ENCODE results near the gene HMGXB4.
A peak's percentile ranks its signal among the peaks of the same experiment; 100 is the strongest.
"Not testable (repeated sequence)": the region's sequence is repeated elsewhere in the genome, so short reads cannot be mapped to it uniquely, and the experiment has no call there.

The HMGXB4 gene

GRCh38 chr22:35257321-35258190, at the start of gene HMGXB4:
Gene HMGXB4 (plus strand): TSS chr22:35257493. CDS start chr22:35262391, 4,898 bp downstream.
- DNase-seq, result peak; percentile 92

- no peak for DNase-seq
Measured at GRCh38 chr22:35208003-35208402, 49.3 kb upstream of the HMGXB4 start.

- no peak for DNase-seq
Measured at GRCh38 chr22:35209203-35209602, 48.1 kb upstream of the HMGXB4 start.

DNA sequence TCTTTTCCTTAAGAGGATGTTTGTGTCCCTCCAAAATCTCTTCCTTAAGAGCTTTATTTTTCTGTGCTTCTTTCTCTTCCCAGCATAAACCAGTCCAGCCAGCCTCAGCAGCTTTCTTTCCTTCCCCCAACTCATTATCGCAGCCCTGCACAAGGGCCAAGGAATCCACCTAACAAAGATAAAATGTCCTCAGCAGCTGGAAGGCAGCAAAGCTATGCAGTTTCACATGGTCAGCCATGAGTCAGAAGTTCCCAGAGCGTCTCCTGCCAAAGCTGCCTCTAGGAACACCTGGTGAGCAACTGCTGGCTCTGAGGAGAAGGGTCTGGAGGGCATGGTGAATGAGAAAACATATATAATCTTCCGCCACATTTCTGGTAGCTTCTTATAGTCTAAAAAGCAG, 45.3 kb upstream of the HMGXB4 start:
- DNase-seq, result peak; percentile 28

DNA sequence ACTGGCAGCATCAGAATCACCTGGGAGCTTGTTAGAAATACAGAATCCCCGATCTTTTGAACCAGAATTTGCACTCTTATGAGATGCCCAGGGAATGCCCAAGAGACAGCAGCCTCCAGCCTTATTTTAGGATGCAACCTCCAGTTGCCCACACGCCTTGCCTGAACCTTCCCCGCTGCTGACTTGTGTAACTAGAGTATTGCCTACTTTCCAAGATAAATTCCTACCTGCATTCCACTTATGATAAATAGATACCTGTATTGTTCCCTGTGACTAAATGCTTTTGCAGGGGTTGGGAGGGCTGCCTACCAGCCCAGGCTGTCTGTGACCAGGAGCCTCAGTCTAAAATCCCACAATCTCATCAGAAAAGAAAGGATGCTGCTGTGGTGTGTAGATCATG, 44.3 kb upstream of the HMGXB4 start:
- DNase-seq, result no peak

DNA sequence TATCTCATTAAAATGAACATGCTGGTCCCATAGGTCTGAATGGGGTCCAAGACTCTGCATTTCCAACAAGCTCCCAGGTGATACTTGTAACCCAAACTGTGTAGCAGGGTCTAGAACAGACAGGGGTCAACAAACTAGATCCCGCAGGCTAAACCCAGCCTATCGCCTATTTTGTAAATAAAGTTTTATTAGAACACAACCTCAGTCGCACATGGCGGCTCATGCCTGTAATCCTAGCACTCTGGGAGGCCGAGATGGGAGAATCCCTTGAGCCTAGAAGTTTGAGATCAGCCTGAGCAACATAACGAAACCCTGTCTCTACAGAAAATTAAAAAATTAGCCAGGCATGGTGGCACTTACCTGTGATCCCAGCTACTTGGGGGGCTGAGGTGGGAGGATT, 42.3 kb upstream of the HMGXB4 start:
- DNase-seq, result no peak

DNA sequence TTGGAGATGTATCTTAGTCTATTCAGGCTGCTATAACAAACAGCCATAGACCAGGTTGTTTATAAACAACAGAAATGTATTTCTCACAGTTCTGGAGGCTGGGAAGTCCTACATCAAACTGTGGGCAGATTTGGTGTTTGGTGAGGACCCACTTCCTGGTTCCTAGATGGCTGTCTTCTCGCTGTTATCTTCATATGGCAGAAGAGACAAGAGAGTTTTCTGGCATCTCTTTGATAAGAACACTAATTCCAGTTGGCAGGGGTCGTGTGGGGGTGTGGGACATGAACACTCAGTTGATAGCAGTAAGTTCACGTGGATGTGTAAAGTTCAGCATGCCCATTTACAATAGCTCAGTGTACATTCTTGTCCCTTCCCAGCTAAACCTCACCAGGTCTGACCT, 41.3 kb upstream of the HMGXB4 start:
- DNase-seq, result no peak

DNA sequence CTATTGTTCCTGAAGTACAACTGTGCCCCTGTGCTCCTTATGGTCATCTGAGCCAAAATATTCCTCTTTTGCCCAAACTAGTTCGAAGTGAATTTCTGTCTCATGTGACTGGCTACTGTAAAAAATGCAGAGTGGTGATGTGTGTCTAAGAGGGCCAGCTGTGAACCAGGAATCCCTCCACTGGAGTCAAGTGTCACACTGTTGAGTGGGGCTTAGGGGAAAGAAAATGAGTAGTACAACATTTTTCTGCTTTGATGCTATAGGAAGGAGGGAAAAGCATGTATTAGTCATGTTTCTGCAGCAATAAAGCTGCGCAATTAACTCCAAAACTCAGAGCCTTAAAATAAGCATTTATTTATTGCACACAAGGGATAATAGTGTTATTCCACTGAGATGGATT, 39.8 kb upstream of the HMGXB4 start:
- no peak for DNase-seq

- no peak for DNase-seq
Measured at GRCh38 chr22:35218079-35218478, 39.2 kb upstream of the HMGXB4 start.

- DNase-seq, result no peak
Measured at GRCh38 chr22:35219012-35219411, 38.3 kb upstream of the HMGXB4 start.

DNA sequence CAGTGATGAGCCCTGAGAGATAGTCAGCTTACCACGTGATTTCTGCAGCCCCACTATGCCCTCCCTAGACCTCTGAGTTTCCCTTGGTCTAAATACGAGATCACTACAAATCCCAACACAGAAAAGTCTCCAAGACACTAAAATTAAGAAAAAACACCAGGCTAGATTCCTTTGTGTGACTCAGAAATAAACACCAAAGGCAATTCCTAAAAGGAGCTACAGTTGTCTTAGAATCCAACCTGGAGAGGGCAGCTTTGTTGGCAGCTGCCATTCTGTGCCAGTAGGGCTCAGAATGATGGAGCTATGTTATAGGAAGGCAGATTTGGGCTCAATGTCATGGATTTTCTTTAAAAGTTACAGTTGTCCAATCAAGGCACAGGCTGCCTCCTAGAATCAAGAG, 37.1 kb upstream of the HMGXB4 start:
- no peak for DNase-seq

- no peak for DNase-seq
Measured at GRCh38 chr22:35225010-35225409, 32.3 kb upstream of the HMGXB4 start.

DNA sequence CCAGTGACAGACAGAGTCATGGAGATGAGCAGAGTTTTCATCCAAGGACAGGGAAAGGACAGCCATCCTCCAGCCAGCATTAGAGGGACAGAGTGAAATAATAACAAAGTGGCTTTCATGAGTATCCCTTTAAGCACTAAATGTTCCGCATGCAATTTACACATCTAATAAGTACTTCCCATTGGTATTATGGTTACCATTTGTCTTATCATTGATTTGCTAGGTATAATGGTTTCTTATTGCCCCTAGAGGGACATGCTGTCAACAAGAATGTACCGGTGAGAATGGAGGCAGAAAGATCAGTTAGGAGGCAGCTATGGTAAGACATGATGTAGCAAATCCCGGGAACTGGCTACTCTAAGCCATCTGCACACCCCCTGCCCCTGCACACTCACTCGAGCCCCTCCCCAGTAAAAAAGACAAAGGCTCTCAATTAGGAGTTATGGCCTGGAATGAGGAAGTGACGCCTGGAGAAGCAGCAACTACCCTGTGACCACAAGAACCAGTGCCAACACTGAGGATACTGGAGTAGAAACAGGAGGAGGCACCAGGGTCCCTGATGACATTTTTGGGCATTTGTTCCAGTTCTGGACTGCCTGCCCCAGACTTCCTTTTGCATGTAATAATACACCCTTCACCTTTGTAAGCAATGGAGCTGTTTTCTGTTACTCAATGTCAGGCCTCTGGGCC, 30.2 kb upstream of the HMGXB4 start:
- no peak for DNase-seq

DNA sequence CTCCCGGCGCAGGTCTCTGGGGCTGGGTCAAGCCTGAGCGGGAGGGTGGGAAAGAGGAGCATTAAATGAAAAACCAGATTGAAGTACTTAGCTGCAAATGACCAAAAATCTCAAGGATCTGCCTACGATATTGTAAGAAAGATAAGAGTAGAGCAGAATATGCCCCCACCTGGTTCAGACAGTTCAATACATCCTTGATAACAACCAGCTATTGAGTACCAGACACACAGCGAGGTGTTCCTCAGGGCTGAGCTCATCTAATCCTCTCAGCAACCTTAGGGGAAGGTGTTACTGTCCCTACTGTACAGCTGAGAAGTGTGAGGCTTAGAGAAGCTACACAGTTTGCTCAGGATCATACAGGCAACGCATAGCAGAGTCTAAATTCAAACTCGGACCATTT, 27.4 kb upstream of the HMGXB4 start:
- no peak for DNase-seq

DNA sequence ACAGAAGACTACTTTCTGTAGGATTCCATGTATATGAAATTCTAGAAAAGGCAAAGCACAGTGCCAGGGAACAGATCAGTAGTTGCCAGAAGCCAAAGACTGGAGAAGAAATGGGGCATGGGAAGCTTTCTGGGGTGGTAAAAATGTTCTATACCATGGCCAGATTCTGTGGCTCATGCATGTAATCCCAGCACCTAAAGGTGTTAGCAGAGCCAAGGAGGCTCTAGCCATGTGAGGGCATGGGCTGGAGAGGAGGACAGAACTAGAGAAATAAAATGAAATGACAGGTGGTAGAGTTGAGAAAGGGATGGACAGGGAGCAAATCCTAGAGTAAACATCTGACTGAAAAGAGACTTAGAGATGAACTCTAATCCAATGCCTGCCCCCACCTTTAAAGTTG, 26.9 kb upstream of the HMGXB4 start:
- DNase-seq, result no peak

DNA sequence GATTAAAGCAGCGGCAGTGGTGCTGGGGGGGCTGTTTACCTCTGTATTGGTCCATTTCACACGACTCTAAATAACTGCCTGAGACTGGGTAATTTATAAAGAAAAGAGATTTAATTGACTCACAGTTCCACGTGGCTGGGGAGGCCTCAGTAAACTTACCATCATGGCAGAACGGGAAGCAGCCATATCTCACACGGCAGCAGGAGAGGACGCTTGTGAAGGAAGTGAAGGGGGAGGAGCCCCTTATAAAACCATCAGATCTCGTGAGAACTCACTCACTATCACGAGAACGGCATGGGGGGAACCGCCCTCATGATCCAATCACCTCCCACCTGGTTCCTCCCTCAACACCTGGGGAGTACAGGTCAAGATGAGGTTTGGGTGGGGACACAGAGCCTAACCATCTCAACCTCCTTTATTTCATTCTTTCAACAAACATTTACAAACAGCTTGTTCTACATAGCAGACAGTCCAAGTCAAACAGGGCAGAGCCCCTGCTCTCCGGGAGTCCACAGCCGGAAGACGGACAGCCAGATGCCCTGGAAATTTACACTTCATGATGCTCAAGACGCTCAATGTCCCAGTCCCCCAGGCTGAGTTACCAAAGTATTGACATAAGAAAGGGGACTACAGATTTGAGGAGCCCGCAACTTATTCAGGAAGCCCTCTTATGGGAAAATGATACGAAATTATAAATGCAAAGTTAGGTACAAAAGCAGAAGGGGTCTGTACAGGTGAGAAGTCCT, 26.3 kb upstream of the HMGXB4 start:
- DNase-seq, result no peak

DNA sequence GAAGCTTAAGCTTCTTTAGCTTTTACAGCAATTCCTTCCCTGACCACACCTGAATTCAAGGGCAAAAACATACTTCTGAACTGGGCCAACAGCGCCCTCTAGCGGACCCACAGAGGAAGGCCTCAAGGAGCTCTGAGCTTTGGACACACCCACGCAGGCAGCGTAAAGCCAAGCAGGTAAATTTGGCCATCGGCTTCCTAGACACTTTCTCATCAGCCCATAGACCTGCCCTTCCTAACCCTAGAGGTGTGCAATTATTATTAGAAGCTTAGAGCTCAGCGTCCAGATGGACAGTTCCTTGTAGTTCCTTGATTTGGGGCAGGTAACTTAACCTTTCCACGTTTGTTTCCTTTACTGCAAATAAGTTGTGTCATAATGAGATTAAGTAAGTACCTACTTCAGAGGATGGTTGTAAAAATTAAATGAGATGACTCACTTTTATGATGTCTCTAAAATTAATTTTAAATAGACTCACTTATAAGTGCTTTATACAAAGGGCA, 25.7 kb upstream of the HMGXB4 start:
- peak; percentile 33 for DNase-seq

DNA sequence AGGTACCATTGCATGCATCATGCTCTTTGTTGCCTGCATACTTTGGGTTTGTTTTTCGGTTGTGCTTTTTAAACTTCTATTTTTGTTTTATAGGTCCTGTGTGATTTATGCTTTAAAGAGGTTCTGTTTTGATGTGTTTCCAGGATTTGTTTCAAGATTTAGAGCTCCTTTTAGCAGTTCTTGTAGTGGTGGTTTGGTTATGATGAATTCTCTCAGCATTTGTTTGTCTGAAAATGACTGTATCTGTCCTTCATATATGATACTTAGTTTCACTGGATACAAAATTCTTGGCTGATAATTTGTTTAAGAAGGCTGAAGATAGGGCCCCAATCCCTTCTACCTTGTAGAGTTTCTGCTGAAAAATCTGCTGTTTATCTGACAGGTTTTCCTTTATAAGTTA, 18.5 kb upstream of the HMGXB4 start:
- DNase-seq, result not testable (repeated sequence)

- DNase-seq, result not testable (repeated sequence)
Measured at GRCh38 chr22:35244507-35244906, 12.8 kb upstream of the HMGXB4 start.

GRCh38 chr22:35250156-35250555, 7.1 kb upstream of the HMGXB4 start:
- DNase-seq, result no peak

DNA sequence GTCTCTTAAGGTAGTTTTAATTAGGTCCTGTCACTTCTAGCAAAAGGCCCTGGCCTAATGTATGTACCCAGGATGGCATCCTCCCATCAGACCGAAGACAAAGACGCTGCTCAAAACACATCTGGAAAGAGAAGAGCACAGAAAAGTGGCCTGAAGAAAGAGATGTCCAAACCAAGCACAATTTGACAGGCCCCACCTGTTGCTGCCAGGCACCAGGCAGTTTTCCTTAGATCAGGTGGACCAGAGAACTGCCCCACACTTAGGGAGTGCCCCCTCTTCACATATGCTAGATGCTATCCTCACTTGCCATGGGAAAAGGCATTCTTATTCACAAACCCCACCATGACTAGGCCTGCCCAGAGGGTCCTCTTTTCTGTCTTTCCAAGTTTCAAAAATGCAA, 3.3 kb upstream of the HMGXB4 start:
- no peak for DNase-seq

- DNase-seq, result no peak
Measured at GRCh38 chr22:35257002-35257320, 332 bp upstream of the HMGXB4 start.

- peak; percentile 27 for DNase-seq
Measured at GRCh38 chr22:35258191-35258988, 1.1 kb downstream of the HMGXB4 start.
